Measurements from ENCODE around the gene SERPINE3.

The SERPINE3 gene

GRCh38 chr13:51364404-51365008 is 25.0 kb downstream of the SERPINE3 start:
- no peak overlapping the region for H3K4me3 ChIP-seq (replicated peaks; ENCODE audit: low read depth, low read length)
- no peak for TF ChIP-seq CTCF (IDR thresholded peaks at IDR 0.05; ENCODE audit: low read depth, low read length, missing control alignments)
- DNase-seq (ENCODE audit: extremely low read depth, low read depth) = peak; percentile 17

GRCh38 chr13:51370116-51370515 is 30.6 kb downstream of the SERPINE3 start:
- DNase-seq (ENCODE audit: extremely low read depth, low read depth) = no peak

GRCh38 chr13:51370811-51371210 is 31.3 kb downstream of the SERPINE3 start:
- TF ChIP-seq CTCF (IDR thresholded peaks at IDR 0.05; ENCODE audit: low read depth, low read length, missing control alignments) = no peak
- no peak overlapping the region for H3K4me3 ChIP-seq (replicated peaks; ENCODE audit: low read depth, low read length)
- no peak for DNase-seq (ENCODE audit: extremely low read depth, low read depth)

More at GRCh38 chr13:51370116-51370515, 30.6 kb downstream of the SERPINE3 start:
- no peak for TF ChIP-seq CTCF (IDR thresholded peaks at IDR 0.05; ENCODE audit: low read depth, low read length, missing control alignments)
- no peak overlapping the region for H3K4me3 ChIP-seq (replicated peaks; ENCODE audit: low read depth, low read length)

GRCh38 chr13:51371768-51372399 is 32.4 kb downstream of the SERPINE3 start:
- no peak for DNase-seq (ENCODE audit: extremely low read depth, low read depth)
- no peak overlapping the region for H3K4me3 ChIP-seq (replicated peaks; ENCODE audit: low read depth, low read length)
- TF ChIP-seq CTCF (IDR thresholded peaks at IDR 0.05; ENCODE audit: low read depth, low read length, missing control alignments) = no peak

- no peak for TF ChIP-seq CTCF (IDR thresholded peaks at IDR 0.05; ENCODE audit: low read depth, low read length, missing control alignments)
- no peak for DNase-seq (ENCODE audit: extremely low read depth, low read depth)
- no peak overlapping the region for H3K4me3 ChIP-seq (replicated peaks; ENCODE audit: low read depth, low read length)
Observed at GRCh38 chr13:51373451-51373850, 34.0 kb downstream of the SERPINE3 start.

- TF ChIP-seq CTCF (IDR thresholded peaks at IDR 0.05; ENCODE audit: low read depth, low read length, missing control alignments) = no peak
- no peak for DNase-seq (ENCODE audit: extremely low read depth, low read depth)
- H3K4me3 ChIP-seq (replicated peaks; ENCODE audit: low read depth, low read length) = no peak overlapping the region
Observed at GRCh38 chr13:51380269-51380668, 40.8 kb downstream of the SERPINE3 start.
